Fibroblast of skin of left biceps (primary cell): ENCODE results near the gene SMARCD2.
"Not testable (repeated sequence)": the region's sequence is repeated elsewhere in the genome, so short reads cannot be mapped to it uniquely, and the experiment has no call there.

Experiments used
- DNase-seq, 2 experiments: peaks; one replicate each; pipeline ENCODE4 v3.0.0-alpha.2; 2013; ENCODE audit warnings: low read depth in 2 of 2

Gene SMARCD2

DNA sequence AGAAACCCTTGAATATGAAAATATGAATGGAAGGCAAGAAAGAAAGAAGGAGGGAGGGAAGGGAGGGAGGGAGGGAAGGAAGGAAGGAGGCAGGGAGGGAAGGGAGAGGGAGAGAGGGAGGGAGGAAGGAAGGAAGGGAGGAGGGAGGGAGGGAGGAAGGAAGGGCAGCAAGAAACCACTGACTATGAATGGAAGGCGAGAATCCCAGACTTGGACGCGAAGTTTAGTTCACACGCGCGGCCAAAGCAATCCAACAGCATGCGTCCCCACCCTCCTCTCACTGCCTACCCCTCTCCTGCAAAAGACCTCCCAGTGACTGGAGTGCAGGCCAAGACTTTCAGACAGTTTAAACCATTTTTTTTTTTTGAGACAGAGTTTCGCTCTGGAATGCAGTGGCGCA, 7.9 kb upstream of the SMARCD2 start:
- no peak for DNase-seq

GRCh38 chr17:63848834-63849689, 6.6 kb upstream of the SMARCD2 start:
- peak; percentile 75 to 76 for DNase-seq

GRCh38 chr17:63847525-63848249, 5.2 kb upstream of the SMARCD2 start:
- no peak for DNase-seq

DNA sequence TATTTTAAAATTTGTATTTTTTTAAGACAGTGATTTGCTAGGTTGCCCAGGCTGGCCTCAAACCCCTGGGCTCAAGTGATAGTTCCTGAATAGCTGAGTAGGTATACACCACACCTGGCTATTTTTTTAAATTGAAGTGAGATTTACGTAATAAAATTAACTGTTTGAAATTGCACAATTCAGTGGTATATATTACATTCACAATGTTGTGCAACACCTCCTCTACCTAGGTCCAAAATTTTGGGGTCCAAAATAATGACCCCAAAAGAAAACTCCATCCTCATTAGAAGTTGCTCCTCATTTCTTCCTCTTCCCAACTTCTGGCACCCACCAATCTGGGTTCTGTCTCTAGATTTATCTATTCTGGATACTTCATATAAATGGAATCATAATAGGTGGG, 3.0 kb upstream of the SMARCD2 start:
- DNase-seq, result no peak

DNA sequence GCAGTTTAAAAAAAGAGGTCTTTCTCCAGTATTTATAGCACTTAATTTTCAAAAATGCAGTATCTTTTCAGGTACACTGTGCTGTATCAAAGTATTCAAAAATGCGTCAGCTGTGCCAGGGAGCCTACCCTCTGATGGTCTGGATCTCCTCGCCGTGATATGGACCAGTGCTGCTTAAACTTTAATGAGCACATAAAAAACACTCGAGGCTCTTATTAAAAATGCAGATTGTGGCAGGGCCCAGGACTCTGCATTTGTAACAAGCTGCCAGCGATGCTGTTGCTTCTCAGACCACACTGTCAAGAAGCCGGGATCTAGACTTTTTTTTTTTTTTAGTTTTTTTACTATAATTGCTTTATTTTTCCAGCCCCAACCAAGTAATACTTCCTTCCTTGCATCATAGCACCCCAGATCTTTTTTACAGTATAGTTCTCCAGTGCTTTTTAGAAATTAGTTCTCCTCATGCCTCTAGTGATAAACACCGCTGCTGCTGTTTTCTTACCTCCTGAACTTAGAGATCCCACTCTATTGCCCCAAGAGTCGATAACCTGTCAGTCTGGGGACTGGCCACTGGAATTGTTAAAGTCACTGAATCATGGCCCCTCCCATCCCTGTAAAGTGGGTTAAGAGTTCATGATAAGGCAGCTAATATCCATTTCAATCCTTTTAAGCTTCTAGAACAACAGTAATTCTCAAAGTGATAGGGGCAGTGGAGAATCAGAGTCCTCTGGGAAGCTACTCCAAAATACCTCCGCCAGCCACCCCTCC, 1.6 kb upstream of the SMARCD2 start:
- DNase-seq, result no peak

DNA sequence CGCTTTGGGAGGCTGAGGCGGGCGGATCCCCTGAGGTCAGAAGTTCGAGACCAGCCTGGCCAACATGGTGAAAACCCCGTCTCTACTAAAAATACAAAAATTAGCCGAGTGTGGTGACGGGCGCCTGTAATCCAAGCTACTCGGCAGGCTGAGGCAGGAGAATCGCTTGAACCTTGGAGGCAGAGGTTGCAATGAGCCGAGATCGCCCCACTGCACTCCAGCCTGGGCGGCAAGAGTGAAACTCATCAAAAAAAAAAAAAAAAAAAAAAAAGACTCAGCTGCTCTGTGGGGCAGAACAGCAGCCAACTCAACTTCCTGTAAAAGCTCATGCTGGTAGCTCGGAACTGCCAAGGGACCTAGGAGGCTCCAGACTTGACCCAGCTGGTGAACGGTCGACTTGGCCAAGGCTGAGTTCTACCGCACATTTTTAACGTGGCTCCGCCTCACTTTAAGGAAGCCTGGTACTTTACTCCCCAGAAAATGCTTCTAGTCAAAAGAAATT, 953 bp upstream of the SMARCD2 start:
- DNase-seq, result not testable (repeated sequence)

DNA sequence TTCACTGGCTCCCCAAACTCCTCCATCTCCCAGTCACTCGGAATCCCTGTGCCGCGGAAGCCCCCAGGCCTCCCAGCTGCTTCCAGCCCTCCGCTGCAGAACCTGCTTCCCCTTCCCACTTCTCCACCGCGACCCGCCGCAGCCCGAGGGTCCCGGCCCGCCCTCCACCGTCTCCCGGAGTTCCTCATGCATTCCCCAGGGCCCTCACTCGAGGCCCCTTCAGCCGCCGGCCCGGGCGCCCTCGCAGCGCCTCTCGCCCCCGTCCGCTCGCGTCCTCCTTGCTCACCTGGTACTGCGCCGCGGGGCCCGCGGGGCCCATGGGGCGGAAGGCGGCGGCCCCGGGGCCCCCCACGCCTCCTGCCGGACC, 329 bp downstream of the SMARCD2 start:
- DNase-seq, result no peak

DNA sequence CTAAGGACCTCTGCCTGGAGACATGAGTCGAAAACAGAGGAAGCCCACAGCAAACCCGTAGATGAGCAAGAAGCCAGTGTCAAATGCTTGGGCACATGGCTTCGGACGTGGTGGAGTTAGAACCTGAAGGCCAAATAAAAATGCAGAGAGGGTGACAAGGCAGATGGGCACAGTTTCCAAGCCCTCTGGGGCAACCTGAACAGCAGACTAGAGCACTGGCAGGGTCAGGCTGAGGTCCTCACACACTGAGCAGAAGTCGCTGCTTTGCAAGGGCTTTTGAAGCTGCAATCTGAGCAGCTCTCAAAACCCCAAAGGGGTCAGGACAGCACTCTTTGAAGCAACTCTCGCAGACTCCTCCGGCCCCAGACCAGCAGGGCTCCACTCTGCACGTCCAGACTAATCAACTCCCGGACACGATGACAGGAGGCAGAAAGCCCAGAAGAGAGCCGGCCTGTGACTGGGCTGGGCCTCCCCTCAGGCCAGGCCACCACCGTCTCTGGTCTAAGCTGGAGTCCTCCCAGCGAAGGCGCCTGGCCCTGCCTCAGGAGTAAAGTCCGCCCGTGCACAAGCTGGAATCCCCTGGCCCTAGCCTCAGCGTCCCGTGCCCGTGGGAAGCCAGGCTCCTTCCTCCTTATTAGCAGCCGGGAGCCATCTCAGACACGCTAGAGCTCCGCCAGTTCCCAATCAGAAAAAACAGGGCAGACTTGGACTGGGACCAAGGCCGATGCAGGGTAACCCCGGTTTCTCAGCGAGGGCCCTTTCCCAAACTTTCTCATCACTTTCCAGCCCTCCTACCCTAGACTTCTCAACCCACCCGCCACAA, 924 bp downstream of the SMARCD2 start:
- DNase-seq, result no peak

- DNase-seq, result no peak
Observed at GRCh38 chr17:63840591-63841349, 1.7 kb downstream of the SMARCD2 start.

GRCh38 chr17:63838631-63839171, 3.8 kb downstream of the SMARCD2 start:
- DNase-seq, result peak; percentile 68

GRCh38 chr17:63837962-63838600, 4.4 kb downstream of the SMARCD2 start:
- DNase-seq, result no peak

GRCh38 chr17:63837480-63837879, 5.0 kb downstream of the SMARCD2 start:
- DNase-seq, result no peak

- no peak for DNase-seq
Observed at GRCh38 chr17:63836811-63837210, 5.7 kb downstream of the SMARCD2 start.

GRCh38 chr17:63835167-63835720, 7.2 kb downstream of the SMARCD2 start:
- DNase-seq, result no peak

DNA sequence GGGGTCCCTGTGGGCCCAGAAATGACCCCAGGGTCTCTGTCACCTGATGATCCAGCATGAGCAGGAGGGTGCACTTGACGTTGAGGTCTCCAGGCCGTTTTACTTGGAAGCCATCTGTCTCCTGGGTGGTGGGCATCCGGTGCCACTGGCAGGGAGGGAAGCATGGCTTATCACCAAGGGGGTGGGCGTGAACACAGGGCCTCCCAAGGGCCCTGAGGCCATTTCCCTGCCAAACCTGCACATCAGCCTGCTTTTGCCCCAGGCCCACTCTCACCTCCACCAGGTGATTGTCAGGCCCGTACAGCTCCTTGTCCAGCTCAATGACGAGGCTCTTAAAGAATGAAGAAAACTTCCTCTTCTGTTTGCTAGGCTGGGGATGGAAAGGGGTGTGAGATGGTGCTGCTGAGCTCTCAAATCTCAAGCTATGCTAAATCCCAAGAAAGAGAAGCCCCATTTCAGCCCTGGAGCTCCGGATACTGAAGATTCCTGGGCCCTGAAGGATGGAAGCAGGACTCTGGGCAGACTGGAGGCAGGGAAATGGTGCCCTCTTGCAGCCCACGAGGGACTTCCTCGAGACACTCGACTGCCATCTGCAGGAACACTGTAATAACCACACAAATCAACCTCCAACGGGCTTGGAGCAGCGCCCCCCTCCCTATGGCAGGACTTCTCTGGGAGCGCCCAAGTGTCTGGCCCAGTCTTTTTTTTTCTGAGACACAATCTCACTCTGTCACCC, 7.9 kb downstream of the SMARCD2 start:
- DNase-seq, result peak; percentile 20 to 24

DNA sequence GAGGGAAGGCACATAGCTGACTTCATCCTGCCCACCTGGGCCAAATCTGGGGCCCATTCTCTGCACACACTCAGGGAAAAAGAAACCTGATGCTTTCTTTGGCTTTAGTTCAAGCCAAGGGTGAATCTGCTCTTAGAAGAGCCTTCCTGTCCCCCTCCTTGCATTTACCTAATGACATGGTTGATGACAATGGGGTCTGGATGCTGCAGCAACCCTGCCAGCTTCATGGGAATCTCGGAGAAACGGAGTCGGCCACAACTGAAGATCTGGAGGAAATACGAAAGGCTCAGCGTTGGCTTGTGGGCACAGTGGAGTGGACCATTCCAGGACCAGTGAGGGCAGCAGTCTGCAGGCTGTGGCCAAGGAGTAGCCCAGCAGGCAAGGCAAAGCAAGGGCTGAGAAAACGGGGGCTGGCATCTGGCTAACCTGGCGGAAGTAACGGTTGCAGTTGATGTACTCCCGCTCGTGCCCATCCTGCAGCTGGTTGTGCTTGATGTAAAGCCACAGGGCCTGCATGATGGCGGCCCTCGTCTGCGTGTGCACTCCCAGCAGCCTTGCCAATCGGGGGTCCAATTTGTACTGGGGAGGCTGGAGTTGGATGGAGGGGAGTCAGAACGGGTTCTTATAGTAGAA, 8.6 kb downstream of the SMARCD2 start:
- DNase-seq, result no peak

- no peak for DNase-seq
Observed at GRCh38 chr17:63833026-63833740, 9.3 kb downstream of the SMARCD2 start.

DNA sequence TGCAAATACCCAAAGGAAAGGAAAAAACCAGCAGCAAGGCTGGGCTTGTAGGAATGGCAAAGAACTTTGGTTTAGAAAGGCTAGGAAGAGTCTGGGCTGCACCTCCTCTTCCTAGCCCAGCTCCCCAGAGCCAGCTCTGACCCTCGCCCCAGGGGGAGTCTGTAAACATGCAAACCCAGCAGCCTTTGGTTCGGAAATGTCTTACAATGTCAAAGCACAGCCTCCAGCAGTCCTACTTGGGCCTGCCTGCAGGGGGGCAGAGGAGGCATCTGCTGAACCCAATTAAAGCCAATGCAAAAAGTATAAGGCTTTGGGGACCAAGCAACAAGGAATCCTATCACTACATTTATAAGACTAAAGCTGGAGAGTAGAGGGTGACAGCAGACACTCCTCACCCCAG, 10.0 kb downstream of the SMARCD2 start:
- no peak for DNase-seq
